Lower lobe of right lung (tissue), 2 donors: ENCODE data around the gene RRP12. TPM values are rescaled to one million over a fixed set of nuclear protein-coding genes. Genes with fewer than 3 reads are reported as not detected.

Source experiments
- ATAC-seq, 2 donors: fragments of 200-7000 bp; cut with Tn5 transposase; one replicate each; pipeline ENCODE4 v1.9.1; 2020 to 2022; ENCODE audit warnings: mild to moderate bottlenecking in 2 of 2, moderate library complexity in 2 of 2
- DNase-seq: peaks from one replicate; pipeline ENCODE4 v3.0.0-alpha.2; 2020
- H3K27ac ChIP-seq: fragments of 200-600 bp; one replicate; pipeline ENCODE4 v1.8.0; 2022
- H3K27me3 ChIP-seq: fragments of 200-600 bp; one replicate; pipeline ENCODE4 v1.8.0; 2022; ENCODE audit warnings: low read depth
- H3K36me3 ChIP-seq: fragments of 200-600 bp; one replicate; pipeline ENCODE4 v1.8.0; 2022; ENCODE audit warnings: mild to moderate bottlenecking
- H3K4me1 ChIP-seq: fragments of 200-600 bp; one replicate; pipeline ENCODE4 v1.8.0; 2022
- H3K4me3 ChIP-seq: fragments of 200-600 bp; one replicate; pipeline ENCODE4 v1.8.0; 2022; ENCODE audit warnings: mild to moderate bottlenecking
- H3K9me3 ChIP-seq: fragments of 200-600 bp; one replicate; pipeline ENCODE4 v1.8.0; 2022
- CTCF ChIP-seq: fragments of 200-600 bp; IDR thresholded peaks from one replicate; pipeline ENCODE4 v1.8.0; 2022; ENCODE audit warnings: antibody characterized with exemption, mild to moderate bottlenecking
- intact Hi-C: fragments of 100-400 bp; cut with DNase I; formaldehyde crosslinking; loops from one replicate; pipeline ENCODE4 v1.11.0; 2022
- total RNA-seq: library from RNA; stranded (reverse); fragmentation: NEBNext Ultra II Directional; extraction: Animal tissue kit (Norgen Biotek cat#: 25700); gene quantifications from one replicate; pipeline ENCODE4 v1.2.1, GENCODE V29; 2021
- donor health status: DM: no; HTN: yes; CAD: no; lungs with severe emphysema.

RRP12 gene
- total RNA-seq, 1 donor from 2014 or later, result 24.0 TPM

GRCh38 chr10:97384156-97384555, 17.0 kb downstream of the RRP12 start:
- intact Hi-C loops, result no loop called here
- Histone ChIP-seq H3K36me3 (peaks cover 71% of the 10 kb centered on the region), H3K27me3 (no peaks in the 10 kb centered on the region), H3K27ac (no peak overlapping the region), H3K9me3 (no peaks in the 10 kb centered on the region), H3K4me3 (no peak overlapping the region), H3K4me1 (no peaks in the 10 kb centered on the region)
- ATAC-seq, result no peak
- no peak for TF ChIP-seq CTCF
- no peak for DNase-seq

- no peak for ATAC-seq
Measured at GRCh38 chr10:97383159-97383558, 18.0 kb downstream of the RRP12 start.

GRCh38 chr10:97381626-97382025, 19.5 kb downstream of the RRP12 start:
- Histone ChIP-seq H3K36me3 (peaks cover 70% of the 10 kb centered on the region), H3K4me3 (no peak overlapping the region), H3K27me3 (no peaks in the 10 kb centered on the region), H3K27ac (no peak overlapping the region), H3K4me1 (no peaks in the 10 kb centered on the region), H3K9me3 (no peaks in the 10 kb centered on the region)
- intact Hi-C loops, result no loop called here
- DNase-seq (no peak), ATAC-seq (no peak)
- no peak for TF ChIP-seq CTCF

More at GRCh38 chr10:97383159-97383558, 18.0 kb downstream of the RRP12 start:
- TF ChIP-seq CTCF, result no peak
- Histone ChIP-seq H3K27ac (no peak overlapping the region), H3K36me3 (peaks cover 72% of the 10 kb centered on the region), H3K27me3 (no peaks in the 10 kb centered on the region), H3K4me1 (no peaks in the 10 kb centered on the region), H3K9me3 (no peaks in the 10 kb centered on the region), H3K4me3 (no peak overlapping the region)
- intact Hi-C loops, result no loop called here
- no peak for DNase-seq

- intact Hi-C loops, result no loop called here
- H3K36me3 ChIP-seq, result peaks cover 69% of the 10 kb centered on the region
- no peak for TF ChIP-seq CTCF
Measured at GRCh38 chr10:97380516-97380915, 20.6 kb downstream of the RRP12 start.

GRCh38 chr10:97378933-97379921, 21.9 kb downstream of the RRP12 start:
- TF ChIP-seq CTCF, result no peak
- ATAC-seq, result no peak
- Histone ChIP-seq H3K27ac (no peak overlapping the region), H3K36me3 (peaks cover 63% of the 10 kb centered on the region), H3K27me3 (no peaks in the 10 kb centered on the region), H3K4me3 (no peak overlapping the region), H3K4me1 (no peaks in the 10 kb centered on the region), H3K9me3 (no peaks in the 10 kb centered on the region)
- DNase-seq, result no peak
- intact Hi-C loops, result no loop called here

More at GRCh38 chr10:97380516-97380915, 20.6 kb downstream of the RRP12 start:
- Histone ChIP-seq H3K4me1 (no peaks in the 10 kb centered on the region), H3K27me3 (no peaks in the 10 kb centered on the region), H3K27ac (no peak overlapping the region), H3K9me3 (no peaks in the 10 kb centered on the region), H3K4me3 (no peak overlapping the region)
- DNase-seq (no peak), ATAC-seq (no peak)
